GM18868 (cell line): ENCODE measurements around the gene NEDD9.

ENCODE experiments used
- ATAC-seq: cut with Tn5 transposase; IDR thresholded peaks from one replicate; pipeline ENCODE4 v1.9.1; 2021; ENCODE audit warnings: mild to moderate bottlenecking, moderate library complexity; ENCODE audit not compliant: unreplicated experiment

Gene NEDD9

GRCh38 chr6:11181478-11182136, 50.9 kb downstream of the NEDD9 start:
- ATAC-seq: no peak

GRCh38 chr6:11179419-11180202, 52.9 kb downstream of the NEDD9 start:
- no peak for ATAC-seq

GRCh38 chr6:11179088-11179418, 53.4 kb downstream of the NEDD9 start:
- no peak for ATAC-seq

- no peak for ATAC-seq
These were observed 55.2 kb downstream of the NEDD9 start for GRCh38 chr6:11177271-11177670.

GRCh38 chr6:11174242-11174611, 58.2 kb downstream of the NEDD9 start:
- no peak for ATAC-seq

GRCh38 chr6:11172501-11173327, 59.8 kb downstream of the NEDD9 start:
- no peak for ATAC-seq

GRCh38 chr6:11171952-11172351, 60.5 kb downstream of the NEDD9 start:
- ATAC-seq: no peak

- no peak for ATAC-seq
These were observed 64.3 kb downstream of the NEDD9 start for GRCh38 chr6:11168091-11168635.

- ATAC-seq: no peak
These were observed 65.5 kb downstream of the NEDD9 start for GRCh38 chr6:11166948-11167347.

GRCh38 chr6:11164717-11165646, 67.5 kb downstream of the NEDD9 start:
- ATAC-seq: no peak

GRCh38 chr6:11163932-11164331, 68.5 kb downstream of the NEDD9 start:
- ATAC-seq: no peak

GRCh38 chr6:11162262-11162661, 70.2 kb downstream of the NEDD9 start:
- ATAC-seq: no peak

GRCh38 chr6:11161031-11161956, 71.2 kb downstream of the NEDD9 start:
- no peak for ATAC-seq

- no peak for ATAC-seq
These were observed 72.3 kb downstream of the NEDD9 start for GRCh38 chr6:11160199-11160598.

GRCh38 chr6:11155589-11155988, 76.9 kb downstream of the NEDD9 start:
- no peak for ATAC-seq

- no peak for ATAC-seq
These were observed 79.0 kb downstream of the NEDD9 start for GRCh38 chr6:11153447-11153846.

- ATAC-seq: no peak
These were observed 79.9 kb downstream of the NEDD9 start for GRCh38 chr6:11152581-11152980.

- ATAC-seq: no peak
These were observed 81.0 kb downstream of the NEDD9 start for GRCh38 chr6:11151488-11151887.

GRCh38 chr6:11149551-11149950, 82.9 kb downstream of the NEDD9 start:
- ATAC-seq: no peak
